ENCODE data around the gene SCFD2.

The SCFD2 gene

DNA sequence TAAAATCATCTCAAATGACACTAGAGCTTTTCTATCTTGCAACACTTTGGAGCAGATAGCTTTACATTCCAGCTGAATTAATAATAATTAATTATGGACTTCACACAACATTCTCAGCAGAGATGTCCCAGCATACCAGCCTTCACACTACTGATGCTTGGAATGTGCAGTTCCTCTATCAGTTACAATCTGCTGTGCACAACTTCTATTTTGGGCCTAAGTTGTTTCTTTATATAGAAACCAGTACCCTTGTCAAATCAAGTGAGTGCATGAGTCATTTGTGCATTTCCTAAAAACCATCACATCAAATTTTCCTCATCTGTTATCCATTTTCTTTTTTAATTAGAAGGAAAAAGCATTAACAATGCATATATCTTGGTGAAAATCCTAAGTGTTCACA is 512.5 kb downstream of the SCFD2 start:
- DNase-seq (ENCODE audit: insufficient read length, low spot score) (no peak), FAIRE-seq (no peak)
- TF ChIP-seq POLR2A (IDR thresholded peaks at IDR 0.05; ENCODE audit: low read depth, low read length), result no peak

GRCh38 chr4:52852711-52853110 is 513.1 kb downstream of the SCFD2 start:
- no peak for TF ChIP-seq POLR2A (IDR thresholded peaks at IDR 0.05; ENCODE audit: low read depth, low read length)
- no peak for DNase-seq (ENCODE audit: insufficient read length, low spot score)
- FAIRE-seq, result no peak

GRCh38 chr4:52852041-52852440 is 513.8 kb downstream of the SCFD2 start:
- FAIRE-seq (no peak), DNase-seq (ENCODE audit: insufficient read length, low spot score) (no peak)

GRCh38 chr4:52850406-52851124 is 515.3 kb downstream of the SCFD2 start:
- TF ChIP-seq POLR2A (IDR thresholded peaks at IDR 0.05; ENCODE audit: low read depth, low read length), result no peak
- DNase-seq (ENCODE audit: insufficient read length, low spot score) (no peak), FAIRE-seq (no peak)

More at GRCh38 chr4:52852041-52852440, 513.8 kb downstream of the SCFD2 start:
- TF ChIP-seq POLR2A (IDR thresholded peaks at IDR 0.05; ENCODE audit: low read depth, low read length), result no peak

GRCh38 chr4:52848254-52848653 is 517.6 kb downstream of the SCFD2 start:
- no peak for TF ChIP-seq POLR2A (IDR thresholded peaks at IDR 0.05; ENCODE audit: low read depth, low read length)
- DNase-seq (ENCODE audit: insufficient read length, low spot score) (no peak), FAIRE-seq (no peak)

DNA sequence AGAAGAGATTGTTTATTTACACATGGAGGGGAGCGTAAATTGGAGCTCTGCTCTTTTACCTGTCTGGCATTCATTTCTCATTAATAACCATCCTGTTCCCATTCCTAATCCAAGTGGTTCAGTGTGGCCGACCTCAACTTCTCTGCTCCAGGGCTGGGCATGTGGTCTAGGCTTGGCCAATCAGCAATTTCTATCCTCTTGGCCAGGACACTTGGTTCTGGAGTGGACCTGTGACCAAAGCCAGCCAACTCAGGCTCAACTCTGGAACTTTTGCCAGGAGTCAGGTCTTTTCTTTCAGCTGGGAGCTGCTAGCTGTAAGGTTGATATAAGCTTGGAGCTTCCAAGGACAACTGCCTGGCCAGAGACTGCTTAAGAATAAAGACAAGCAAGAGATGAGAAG is 519.4 kb downstream of the SCFD2 start:
- DNase-seq (ENCODE audit: insufficient read length, low spot score) (no peak), FAIRE-seq (no peak)
- no peak for TF ChIP-seq POLR2A (IDR thresholded peaks at IDR 0.05; ENCODE audit: low read depth, low read length)

- FAIRE-seq (no peak), DNase-seq (ENCODE audit: insufficient read length, low spot score) (no peak)
- TF ChIP-seq POLR2A (IDR thresholded peaks at IDR 0.05; ENCODE audit: low read depth, low read length), result no peak
These were observed 521.3 kb downstream of the SCFD2 start for GRCh38 chr4:52844596-52844995.

DNA sequence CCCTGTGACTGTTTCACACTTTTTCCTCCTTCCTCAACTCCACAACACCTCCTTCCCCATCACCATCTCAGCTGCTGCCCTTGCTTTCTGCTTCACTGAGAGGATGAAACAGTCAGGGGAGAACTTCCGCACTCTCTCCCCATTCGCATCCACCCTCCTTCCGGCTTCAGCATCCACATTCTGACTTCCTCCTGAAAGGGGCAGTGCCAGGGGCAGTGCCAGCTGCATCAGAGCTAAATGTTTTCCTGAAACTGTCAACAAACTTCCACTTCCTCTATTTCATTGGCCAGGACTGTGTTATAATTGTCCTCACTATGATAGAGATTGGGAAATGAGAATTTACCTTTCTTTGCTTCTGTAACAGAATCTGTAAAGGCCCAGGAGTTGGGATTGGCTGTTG is 521.9 kb downstream of the SCFD2 start:
- FAIRE-seq, result no peak
- TF ChIP-seq POLR2A (IDR thresholded peaks at IDR 0.05; ENCODE audit: low read depth, low read length), result no peak

DNA sequence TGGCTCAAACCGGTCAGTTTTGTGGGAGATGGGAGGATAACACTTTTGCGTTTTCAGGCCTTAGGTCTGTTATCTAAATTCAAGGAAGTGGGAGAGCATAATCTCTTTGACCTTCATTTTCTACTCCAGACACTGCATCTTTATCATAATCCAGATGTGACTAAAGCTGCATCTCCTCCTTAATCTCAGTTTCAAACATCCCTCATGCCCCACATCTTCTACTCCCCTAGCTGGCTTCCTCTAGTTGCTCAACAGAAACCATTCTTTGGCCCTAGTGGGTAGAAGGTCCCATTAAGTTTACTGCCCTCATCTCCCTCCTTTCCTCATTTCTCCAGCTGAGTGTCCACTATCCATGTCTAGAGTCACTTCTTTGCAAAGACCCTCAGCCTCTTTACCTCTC is 522.5 kb downstream of the SCFD2 start:
- no peak for TF ChIP-seq POLR2A (IDR thresholded peaks at IDR 0.05; ENCODE audit: low read depth, low read length)
- DNase-seq (ENCODE audit: insufficient read length, low spot score) (no peak), FAIRE-seq (no peak)

More for the DNA sequence above, 521.9 kb downstream of the SCFD2 start:
- DNase-seq (ENCODE audit: insufficient read length, low spot score), result no peak

GRCh38 chr4:52842792-52843191 is 523.1 kb downstream of the SCFD2 start:
- DNase-seq (ENCODE audit: insufficient read length, low spot score) (no peak), FAIRE-seq (no peak)
- no peak for TF ChIP-seq POLR2A (IDR thresholded peaks at IDR 0.05; ENCODE audit: low read depth, low read length)

- FAIRE-seq, result no peak
- no peak for DNase-seq (ENCODE audit: insufficient read length, low spot score)
These were observed 524.0 kb downstream of the SCFD2 start for GRCh38 chr4:52841682-52842456.

DNA sequence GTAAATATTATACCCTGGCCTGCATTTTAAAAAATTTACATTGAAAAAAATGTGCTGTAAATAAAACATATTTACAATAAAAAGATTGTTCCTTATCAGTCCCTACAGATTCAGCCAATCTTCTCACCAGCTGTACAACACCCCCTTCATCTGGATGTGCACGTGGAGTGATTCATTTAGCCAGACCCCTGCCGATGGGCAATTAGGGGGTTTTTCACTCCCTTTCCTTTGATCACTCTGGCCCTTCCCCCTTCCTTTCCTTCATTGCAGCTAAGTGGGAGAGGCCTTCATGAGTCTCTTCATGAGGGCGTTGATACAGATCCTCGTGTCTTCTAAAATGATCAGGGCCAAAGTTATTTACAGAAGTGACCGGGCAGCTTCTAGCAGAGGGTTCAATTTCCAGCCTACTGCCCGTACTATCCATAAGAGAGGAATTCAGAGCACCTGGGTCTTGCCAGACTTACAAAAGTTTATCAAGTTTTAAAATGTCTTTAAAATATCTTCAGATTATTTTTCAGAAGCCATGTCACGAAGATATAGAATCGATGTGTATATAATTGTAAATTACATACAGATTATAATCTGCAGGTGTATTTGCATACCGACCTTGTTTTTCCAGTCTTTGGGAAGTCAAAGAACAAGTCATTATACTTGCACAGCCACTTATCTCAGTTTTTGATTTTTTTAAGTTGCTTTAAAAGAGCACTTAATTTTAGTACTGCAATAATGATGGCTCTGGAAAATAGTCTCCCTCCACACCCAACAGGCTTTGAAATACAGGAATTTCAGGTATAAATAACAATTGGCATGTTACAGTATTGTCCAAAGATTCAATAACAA is 525.1 kb downstream of the SCFD2 start:
- DNase-seq (ENCODE audit: insufficient read length, low spot score) (no peak), FAIRE-seq (no peak)
- TF ChIP-seq POLR2A (IDR thresholded peaks at IDR 0.05; ENCODE audit: low read depth, low read length), result no peak

More at GRCh38 chr4:52841682-52842456, 524.0 kb downstream of the SCFD2 start:
- TF ChIP-seq POLR2A (IDR thresholded peaks at IDR 0.05; ENCODE audit: low read depth, low read length), result no peak

DNA sequence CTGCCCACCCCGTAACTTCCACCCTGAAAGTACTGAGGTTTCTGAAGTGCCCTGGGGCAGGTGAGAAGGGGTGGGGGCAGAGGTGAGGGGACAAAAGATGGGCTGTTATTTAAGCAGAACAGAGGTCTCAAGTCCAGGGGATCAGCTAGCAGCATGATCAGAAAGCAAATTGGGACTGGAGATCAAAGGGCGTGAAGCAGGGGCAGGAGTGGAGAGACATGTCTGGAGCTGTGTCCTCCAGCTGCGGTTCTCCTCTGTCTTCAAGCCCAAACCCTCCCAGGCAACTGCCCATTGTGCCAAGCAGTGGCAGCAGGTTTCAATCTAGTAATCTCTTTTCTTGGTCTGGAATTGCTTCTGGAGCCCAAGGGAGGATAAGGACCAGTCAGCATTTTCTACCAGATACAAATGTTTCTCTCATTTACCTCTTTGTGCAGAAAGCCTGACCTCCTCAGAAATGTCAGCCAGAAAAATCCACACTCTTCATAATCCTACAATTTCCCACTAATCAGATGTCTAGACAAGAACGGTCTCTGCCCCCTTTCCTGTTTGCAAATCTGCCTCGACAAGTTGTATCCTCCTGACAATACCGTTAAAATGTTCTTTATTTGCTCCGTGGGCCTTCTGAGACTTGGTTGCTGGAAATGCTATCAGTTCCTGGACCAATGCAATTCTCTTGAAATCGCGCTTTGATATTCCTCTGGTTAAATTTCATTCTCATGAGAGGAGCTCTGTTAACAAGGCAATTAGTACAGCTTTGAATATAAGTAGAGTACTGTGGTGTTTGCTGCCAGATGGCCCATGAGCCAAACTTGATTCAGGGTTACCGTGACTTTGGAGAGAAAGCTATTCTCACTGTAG is 526.9 kb downstream of the SCFD2 start:
- no peak for DNase-seq (ENCODE audit: insufficient read length, low spot score)
- no peak for FAIRE-seq
- no peak for TF ChIP-seq POLR2A (IDR thresholded peaks at IDR 0.05; ENCODE audit: low read depth, low read length)
